ENCODE data around the gene ZSWIM4.
"Not testable (repeated sequence)": the region's sequence is repeated elsewhere in the genome, so short reads cannot be mapped to it uniquely, and the experiment has no call there.

The ZSWIM4 gene

DNA sequence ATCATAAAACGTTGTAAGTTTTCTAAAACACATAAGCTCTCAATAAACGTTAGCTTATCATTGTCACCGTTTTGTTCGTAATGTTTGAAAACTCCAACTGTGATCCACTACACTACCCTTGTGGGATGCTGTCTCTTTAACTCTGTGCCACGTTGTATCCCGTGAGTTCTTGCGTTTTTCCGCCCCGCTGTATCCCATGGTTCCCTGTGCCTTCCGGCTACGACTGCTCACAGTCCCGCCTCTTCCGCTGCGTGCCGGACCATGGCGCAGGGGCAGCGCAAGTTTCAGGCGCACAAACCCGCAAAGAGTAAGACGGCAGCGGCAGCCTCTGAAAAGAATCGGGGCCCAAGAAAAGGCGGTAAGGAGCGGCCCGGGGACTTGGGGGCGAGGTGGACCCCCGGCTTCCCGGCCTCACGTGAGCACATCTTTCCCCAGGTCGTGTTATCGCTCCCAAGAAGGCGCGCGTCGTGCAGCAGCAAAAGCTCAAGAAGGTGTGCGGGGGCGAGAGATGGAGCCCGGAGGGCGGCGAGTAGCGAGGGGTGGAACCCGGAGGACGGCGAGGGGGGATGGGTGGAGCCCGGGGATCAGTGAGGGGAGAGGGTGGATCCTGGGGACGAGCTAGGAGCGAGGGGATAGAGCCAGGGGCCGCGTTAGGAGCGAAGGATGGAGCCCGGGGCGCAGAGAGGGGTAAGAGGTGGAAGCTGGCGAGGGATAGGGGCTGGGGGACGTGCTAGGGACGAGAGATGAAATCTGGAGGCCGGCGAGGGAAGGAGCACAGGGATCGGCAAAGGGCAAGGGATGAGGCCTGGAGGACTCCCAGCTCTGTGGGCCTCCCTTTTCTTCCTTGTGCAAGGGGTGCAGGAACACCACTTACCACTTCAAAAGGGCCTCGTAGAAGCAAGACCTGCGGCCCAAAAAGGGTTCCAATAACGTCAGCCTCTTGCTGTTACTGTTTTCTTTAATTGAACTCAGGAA lies 20.7 kb upstream of the ZSWIM4 start, which contains the start of gene C19orf53:
TSS of gene C19orf53 (plus strand) at position 240 of the 975 bp plus-strand sequence. CDS start at position 262, 22 bp downstream.
- peak; percentile 91 for DNase-seq
- in situ Hi-C loops (cut with MboI; ENCODE audit: low pct_unique_long_range_greater_than_20kb, low sequenced_read_pairs) = no loop called here

DNA sequence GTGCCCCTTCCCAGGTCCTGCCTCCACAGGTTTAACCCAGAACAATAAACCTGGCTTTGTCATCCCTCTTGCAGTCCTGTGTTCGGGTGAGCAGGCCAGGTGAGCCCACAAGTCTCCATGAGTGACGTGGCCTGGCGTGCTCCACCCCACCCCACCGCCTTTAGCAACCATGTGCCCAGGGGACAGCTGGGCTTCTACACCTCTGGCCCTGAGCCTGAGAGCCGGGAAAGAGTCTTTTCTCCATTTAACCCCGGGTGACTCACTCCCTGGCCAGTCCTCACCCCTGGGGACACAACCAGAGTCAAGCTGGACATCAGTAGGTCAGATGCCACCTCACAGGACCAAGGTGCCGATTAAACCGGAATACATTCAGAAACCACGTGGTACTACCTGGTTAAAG lies 16.8 kb upstream of the ZSWIM4 start:
- DNase-seq = no peak
- in situ Hi-C loops (cut with MboI; ENCODE audit: low pct_unique_long_range_greater_than_20kb, low sequenced_read_pairs) = no loop called here

DNA sequence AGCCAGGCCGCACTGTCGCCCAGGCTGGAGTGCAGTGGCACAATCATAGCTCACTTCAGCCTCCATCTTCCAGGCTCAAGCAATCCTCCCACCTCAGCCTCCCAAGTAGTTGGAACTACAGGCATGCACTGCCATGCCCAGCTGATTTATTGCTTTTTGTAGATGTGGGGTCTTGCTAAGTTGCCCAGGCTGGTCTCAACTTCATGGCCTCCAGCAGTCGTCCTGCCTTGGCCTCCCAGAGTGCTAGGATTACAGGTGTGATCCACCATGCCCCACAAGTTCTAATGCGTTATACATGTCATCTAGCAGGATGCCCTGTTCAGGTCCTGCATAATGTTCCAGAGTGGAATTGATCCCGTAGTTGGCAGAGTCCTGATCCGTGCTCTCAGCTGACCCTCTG lies 16.4 kb upstream of the ZSWIM4 start:
- in situ Hi-C loops (cut with MboI; ENCODE audit: low pct_unique_long_range_greater_than_20kb, low sequenced_read_pairs) = no loop called here
- DNase-seq = no peak

DNA sequence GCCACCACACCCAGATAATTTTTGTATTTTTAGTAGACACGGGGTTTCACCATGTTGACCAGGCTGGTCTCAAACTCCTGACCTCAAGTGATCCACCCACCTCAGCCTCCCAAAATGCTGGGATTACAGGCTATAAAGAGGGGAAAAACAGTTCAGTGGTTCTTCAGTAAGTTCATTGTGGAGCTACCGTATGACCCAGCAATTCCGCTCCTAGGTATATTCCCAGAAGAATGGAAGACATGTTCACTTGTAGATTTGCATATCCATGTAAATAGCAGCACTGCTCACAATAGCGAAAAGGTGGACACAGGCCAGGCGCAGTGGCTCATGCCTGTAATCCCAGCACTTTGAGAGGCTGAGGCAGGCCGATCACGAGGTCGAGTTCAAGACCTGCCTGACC lies 15.4 kb upstream of the ZSWIM4 start:
- in situ Hi-C loops (cut with MboI; ENCODE audit: low pct_unique_long_range_greater_than_20kb, low sequenced_read_pairs) = loop anchor here (10.0 kb wide), 1 partner anchor 65 kb away; no protein-coding TSS in a partner anchor
- DNase-seq = not testable (repeated sequence)

DNA sequence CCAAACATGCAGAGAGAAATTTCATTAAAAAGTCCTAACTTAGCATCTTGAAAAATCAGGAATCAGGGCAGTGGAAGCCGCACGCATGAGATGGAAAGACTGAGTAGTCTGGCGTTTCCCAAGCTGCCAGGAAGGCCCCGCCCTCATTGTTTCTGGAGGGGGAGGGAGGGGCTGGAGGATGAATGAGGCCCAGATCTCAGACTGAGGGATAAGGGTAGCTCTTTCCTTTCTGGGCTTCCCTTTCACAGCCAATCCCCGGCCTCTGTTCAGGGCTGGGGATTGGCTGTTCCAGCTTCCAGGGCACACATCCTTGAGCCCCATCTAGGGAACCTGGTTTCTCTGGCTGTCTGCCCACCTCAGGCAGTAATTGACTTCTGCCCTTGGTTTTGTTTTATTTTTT lies 13.7 kb upstream of the ZSWIM4 start:
- peak; percentile 32 for DNase-seq
- in situ Hi-C loops (cut with MboI; ENCODE audit: low pct_unique_long_range_greater_than_20kb, low sequenced_read_pairs) = loop anchor here (10.0 kb wide), 1 partner anchor 63 kb away; no protein-coding TSS in a partner anchor

DNA sequence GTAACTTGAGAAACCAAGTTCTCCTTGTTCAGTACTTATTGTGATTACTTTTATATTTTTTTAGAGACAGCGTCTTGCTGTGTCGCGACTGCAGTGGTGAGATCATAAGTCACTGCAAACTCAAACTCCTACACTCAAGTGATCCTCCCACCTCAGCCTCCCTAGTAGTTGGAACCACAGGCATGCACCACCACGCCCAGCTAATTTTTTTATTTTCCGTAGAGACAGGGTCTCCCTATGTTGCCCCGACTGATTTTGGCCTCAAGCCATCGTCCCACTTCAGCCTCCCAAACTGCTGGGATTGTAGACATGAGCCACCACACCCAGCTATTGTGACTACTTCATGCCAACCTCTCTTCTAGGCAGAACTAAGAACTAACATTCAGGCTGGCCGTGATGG lies 12.7 kb upstream of the ZSWIM4 start:
- in situ Hi-C loops (cut with MboI; ENCODE audit: low pct_unique_long_range_greater_than_20kb, low sequenced_read_pairs) = loop anchor here (10.0 kb wide), 1 partner anchor 62 kb away; no protein-coding TSS in a partner anchor
- DNase-seq = no peak

DNA sequence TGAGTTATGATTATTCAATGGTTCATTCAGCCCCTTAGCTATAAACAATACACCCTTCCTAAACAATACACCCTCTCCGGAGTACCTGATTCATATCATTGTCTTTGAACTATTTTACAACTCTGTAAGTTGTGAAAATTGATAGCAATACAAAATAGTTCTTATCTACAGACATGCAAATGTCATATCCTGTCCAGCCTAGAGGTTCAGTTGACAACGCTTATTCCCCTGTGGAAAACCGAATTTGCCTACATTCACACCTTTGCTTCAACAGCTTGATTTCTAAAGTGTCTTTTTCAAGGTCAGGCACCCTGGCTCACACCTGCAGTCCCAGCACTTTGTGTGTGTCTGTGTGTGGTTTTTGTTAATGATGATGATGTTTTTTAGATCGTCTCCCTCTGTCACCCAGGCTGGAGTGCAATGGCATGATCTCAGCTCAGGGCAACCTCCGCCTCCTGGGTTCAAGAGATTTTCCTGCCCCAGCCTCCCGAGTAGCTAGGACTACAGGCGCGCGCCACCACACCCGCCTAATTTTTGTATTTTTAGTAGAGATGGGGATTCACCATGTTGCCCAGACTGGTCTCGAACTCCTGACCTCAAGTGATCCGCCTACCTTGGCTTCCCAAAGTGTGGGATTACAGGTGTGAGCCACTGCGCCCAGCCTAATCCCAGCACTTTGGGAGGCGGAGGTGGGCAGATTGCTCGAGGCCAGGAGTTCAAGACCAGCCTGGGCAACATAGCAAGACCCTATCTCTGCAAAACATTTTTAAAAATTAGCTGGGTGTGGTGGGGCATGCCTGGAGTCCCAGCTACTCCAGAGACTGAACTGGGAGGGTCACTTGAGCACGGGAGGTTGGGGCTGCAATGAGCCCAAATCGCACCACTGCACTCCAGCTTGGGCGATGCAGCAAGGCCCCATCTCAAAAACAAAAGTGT lies 11.4 kb upstream of the ZSWIM4 start:
- DNase-seq = no peak
- in situ Hi-C loops (cut with MboI; ENCODE audit: low pct_unique_long_range_greater_than_20kb, low sequenced_read_pairs) = loop anchor here (10.0 kb wide), 1 partner anchor 61 kb away; no protein-coding TSS in a partner anchor

DNA sequence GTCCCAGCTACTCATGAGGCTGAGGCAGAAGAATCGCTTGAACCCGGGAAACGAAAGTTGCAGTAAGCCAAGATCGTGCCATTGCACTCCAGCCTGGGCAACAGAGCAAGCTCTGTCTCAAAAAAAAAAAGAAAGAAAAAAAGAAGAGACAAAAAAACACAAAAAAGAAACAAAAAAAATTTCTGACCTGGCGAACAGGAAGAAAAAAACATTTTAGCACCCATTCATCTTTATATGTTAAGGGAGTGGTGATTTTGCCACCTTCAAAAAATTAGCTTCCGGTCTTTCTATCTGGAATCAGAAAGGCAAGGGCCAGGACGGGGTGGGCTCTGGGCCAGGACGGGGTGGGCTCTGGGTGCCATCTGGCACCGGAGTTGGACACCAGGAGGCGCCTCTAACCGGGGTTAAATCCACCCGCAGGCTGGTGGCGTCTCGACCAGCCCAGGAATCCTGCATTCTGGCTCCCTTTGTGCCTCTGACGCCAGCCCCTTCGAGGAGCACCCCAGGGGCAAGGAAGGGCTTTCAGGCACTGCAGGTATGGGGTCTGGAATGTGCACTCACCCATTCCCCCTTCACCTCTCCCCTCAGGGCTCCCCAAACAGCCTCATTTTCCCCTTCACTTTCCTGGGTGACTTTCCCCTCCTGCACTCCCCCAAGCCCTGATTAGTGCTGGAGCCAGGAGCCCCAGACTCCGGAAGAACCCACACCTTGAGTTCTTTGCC lies 10.4 kb upstream of the ZSWIM4 start:
- in situ Hi-C loops (cut with MboI; ENCODE audit: low pct_unique_long_range_greater_than_20kb, low sequenced_read_pairs) = loop anchor here (10.0 kb wide), 1 partner anchor 60 kb away; no protein-coding TSS in a partner anchor
- DNase-seq = peak; percentile 73

DNA sequence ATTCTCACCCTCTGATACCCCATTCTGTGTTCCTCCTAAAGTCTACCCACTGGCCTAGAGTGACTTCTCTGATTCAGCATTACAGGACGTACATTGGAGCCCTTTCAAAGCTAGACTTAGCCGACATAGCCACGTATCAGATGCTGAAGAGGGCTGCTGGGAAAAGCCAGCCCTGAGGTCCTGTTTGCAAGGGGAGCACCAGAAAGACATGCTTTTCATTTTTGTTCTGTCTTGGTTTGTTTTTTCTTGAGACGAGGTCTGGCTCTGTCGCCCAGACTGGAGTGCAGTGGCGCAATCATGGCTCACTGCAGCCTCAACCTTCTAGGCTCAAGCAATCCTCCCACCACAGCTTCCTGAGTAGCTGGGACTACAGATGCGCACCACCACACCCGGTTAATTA lies 6.3 kb upstream of the ZSWIM4 start:
- in situ Hi-C loops (cut with MboI; ENCODE audit: low pct_unique_long_range_greater_than_20kb, low sequenced_read_pairs) = loop anchor here (10.0 kb wide), 1 partner anchor 56 kb away; no protein-coding TSS in a partner anchor
- peak; percentile 80 for DNase-seq

DNA sequence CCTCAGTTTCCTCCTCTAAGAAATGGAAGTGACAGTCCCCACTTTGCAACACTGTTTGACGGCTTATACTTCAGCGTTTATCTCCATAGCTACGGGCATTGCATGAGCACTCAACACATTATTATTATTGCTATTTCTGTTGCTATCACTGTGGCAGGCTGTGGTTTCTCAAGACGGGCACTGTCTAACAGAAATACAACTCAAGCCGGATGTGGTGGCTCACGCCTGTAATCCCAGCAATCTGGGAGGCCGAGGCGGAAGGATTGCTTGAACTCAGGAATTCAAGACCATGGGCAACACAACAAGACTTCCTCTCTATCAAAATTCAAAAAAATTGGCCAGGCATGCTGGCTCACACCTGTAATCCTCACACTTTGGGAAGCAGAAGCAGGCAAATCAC lies 4.9 kb upstream of the ZSWIM4 start:
- peak; percentile 85 for DNase-seq

DNA sequence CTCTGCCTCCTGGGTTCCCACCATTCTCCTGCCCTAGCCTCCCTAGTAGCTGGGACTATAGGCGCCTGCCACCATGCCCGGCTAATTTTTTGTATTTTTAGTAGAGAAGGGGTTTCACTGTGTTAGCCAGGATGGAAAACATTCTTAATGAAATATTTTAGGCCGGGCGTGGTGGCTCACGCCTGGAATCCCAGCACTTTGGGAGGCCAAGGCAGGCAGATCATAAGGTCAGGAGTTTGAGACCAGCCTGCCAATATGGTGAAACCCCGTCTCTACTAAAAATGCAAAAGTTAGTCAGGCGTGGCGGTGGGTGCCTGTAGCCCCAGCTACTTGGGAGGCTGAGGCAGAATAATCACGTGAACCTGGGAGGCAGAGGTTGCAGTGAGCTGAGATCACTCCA lies 1.9 kb upstream of the ZSWIM4 start:
- in situ Hi-C loops (cut with MboI; ENCODE audit: low pct_unique_long_range_greater_than_20kb, low sequenced_read_pairs) = not testable (repeated sequence)

More for the DNA sequence above, 4.9 kb upstream of the ZSWIM4 start:
- in situ Hi-C loops (cut with MboI; ENCODE audit: low pct_unique_long_range_greater_than_20kb, low sequenced_read_pairs) = no loop called here

DNA sequence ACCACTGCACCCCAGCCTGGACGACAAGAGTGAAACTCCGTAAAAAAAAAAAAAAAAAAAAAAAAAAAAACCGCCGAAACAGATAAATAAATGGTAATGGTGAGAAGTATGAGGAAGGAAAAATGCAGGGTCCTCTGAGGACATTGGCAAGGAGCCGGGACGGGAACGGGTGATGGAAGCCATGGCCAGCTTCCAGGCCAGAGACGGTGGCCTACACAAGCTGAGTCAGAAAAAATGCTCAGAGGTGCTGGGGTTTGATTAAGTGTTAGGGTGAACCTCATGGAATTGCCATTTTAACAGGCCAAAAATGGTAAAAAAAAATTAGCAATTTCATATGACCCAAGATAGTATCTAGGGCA lies 866 bp upstream of the ZSWIM4 start:
- in situ Hi-C loops (cut with MboI; ENCODE audit: low pct_unique_long_range_greater_than_20kb, low sequenced_read_pairs) = no loop called here

More for the DNA sequence above, 1.9 kb upstream of the ZSWIM4 start:
- not testable (repeated sequence) for DNase-seq

DNA sequence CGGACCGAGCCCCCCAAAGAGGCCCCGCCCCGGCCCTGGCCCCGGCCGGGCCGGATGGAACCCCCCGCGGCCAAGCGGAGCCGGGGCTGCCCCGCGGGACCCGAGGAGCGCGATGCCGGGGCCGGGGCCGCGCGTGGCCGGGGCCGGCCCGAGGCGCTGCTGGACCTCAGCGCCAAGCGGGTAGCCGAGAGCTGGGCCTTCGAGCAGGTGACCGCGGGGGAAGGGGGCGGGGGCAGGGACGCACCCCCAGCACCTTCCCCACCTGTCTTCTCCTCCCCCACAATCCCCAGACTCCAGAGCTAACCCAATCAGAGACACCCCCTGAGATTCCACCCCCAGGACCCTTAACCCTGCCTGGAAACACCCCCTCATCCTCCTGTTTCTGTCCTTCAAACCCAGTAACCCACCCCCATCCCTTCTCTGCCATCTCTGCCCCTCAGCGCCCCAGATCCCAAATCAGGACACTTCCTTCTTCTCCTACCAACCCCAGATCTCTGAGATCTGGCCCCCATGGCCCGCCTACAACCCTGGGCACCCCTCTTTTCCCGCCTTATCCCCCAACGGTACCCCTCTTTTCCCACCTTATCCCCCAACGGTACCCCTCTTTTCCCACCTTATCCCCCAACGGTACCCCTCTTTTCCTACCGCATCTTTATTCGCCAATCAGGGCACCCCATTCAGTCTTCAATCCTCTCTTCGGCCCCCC lies 505 bp downstream of the ZSWIM4 start:
- DNase-seq = no peak
- in situ Hi-C loops (cut with MboI; ENCODE audit: low pct_unique_long_range_greater_than_20kb, low sequenced_read_pairs) = no loop called here

More for the DNA sequence above, 866 bp upstream of the ZSWIM4 start:
- DNase-seq = peak; percentile 52

DNA sequence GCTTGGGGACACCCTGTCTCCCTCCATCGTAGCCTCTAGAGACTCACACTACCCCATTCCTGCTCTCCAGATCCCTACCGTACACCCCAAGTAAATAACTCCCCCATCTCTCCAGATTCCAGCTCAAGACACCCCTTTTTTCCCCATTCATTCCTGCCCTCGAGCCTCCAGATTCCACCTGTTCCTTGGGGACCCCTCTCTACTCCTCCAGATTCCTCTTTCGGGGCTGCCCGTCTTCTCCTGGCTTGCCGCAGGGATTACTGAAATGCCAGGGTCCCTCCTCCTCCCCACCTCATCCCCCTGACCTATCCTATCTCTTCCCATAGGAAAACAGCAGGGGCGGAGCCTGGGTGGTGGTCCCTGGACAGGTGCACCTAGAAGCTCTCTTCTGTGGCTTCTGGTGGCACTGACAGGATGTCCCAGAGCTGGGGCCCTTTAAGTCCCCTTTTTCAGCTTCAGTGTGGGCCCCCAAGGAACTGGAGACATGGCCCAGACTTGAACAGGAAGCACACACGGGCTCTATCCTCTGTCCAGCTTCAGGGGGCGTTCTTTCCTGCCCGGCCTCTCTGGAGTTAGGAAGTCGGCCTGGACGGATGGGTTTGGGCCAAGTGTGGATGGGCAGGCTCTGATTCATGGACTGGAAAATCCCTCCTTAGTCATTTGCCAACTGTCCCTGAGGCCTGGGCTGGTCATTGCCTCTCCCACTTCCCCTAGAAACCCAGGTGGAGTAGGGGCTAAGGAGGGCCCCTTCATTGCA lies 1.2 kb downstream of the ZSWIM4 start:
- in situ Hi-C loops (cut with MboI; ENCODE audit: low pct_unique_long_range_greater_than_20kb, low sequenced_read_pairs) = no loop called here
- DNase-seq = no peak

DNA sequence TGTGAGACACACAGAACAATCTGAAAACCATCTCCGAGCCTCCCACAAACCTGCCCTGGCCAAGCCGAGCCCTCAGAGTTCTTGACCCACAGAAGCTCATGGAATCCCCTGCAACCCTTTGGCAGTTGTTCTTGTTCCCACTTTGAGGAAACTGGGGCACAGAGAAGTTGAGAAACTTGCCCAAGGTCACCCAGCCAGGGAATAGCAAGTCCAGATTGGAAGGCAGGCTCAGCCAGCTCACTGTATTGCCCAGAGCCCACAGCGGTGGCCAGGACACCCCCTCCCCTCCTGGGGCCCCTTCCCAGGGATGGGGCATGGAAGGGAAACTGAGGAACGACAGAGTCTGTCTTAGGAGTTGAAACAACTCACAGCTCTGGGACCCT lies 1.8 kb downstream of the ZSWIM4 start:
- in situ Hi-C loops (cut with MboI; ENCODE audit: low pct_unique_long_range_greater_than_20kb, low sequenced_read_pairs) = no loop called here
- DNase-seq = no peak

DNA sequence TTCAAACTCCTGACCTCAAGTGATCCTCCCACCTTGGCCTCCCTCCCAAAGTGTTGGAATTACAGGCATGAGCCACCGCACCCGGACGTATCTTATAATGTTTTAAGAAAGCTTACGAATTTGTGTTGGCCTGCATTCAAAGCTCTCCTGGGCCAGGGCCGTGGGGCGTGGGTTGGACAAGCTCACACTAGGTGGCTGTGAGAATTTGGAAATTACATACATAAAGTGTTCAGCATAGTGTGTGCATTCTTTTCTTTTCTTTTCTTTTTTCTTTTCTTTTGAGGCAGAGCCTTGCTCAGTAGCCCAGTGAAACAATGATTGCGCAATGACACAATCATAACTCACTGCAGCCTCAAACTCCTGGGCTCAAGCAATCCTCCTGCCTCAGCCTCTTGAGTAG lies 2.6 kb downstream of the ZSWIM4 start:
- no peak for DNase-seq
- in situ Hi-C loops (cut with MboI; ENCODE audit: low pct_unique_long_range_greater_than_20kb, low sequenced_read_pairs) = no loop called here

DNA sequence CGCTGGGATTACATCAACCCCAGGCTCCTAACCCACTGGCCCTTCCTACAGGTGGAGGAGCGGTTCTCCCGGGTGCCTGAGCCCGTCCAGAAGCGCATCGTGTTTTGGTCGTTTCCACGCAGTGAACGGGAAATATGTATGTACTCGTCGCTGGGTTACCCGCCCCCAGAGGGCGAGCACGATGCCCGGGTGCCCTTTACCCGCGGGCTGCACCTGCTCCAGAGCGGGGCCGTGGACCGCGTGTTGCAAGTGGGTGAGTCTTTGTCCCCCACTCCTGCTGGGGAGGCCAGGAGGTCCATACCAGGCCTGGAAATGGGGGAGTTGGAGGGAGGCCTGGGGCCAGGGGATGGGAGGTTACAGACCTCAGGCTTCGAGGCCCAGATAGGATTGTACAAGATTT lies 4.4 kb downstream of the ZSWIM4 start:
- in situ Hi-C loops (cut with MboI; ENCODE audit: low pct_unique_long_range_greater_than_20kb, low sequenced_read_pairs) = no loop called here
- DNase-seq = no peak
